Measurements from ENCODE around the gene CPLX3. TPM values are rescaled to one million over a fixed set of nuclear protein-coding genes. Genes with fewer than 3 reads are reported as not detected.

Gene CPLX3
- total and polyA plus RNA-seq, 10 of the 15 experiments (the other 5 are each of a cell fraction or from before 2014, with no cell fraction given) = 0.02 to 0.04 TPM; not detected in 8

DNA sequence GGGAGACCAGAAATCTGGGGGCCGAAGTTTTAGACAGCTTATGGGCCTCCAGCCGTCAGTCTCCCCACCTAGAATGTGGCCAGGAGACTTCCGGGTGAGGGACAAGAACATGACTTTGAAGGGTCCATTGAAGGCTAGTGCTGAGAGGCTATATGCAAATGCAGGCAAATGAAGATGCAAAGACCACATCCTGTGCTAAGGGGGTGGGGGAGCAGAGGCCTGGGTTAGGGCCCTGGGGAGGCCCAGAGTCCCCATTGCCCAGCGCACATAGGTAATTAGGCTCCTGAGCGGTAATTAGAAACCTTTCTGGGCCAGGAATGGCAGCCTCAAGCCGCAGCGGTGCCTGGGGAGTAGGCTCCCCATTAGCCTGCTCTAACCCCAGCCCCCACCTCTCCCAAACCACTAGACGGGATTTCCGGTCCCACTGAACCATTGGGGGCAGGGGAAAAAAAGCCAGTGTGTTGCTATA lies 37.7 kb upstream of the CPLX3 start (continued):
- TF ChIP-seq ASH2L (IDR thresholded peaks at IDR 0.05; ENCODE audit: borderline replicate concordance, low read depth) = no peak; the same call in 1 of the 2 replicates
- no peak for TF ChIP-seq HCFC1 (IDR thresholded peaks at IDR 0.05; ENCODE audit: low read length)
- peak; percentile 79; the same call in 1 of the 2 replicates for TF ChIP-seq NBN (IDR thresholded peaks at IDR 0.05)
- peak; percentile 74 for TF ChIP-seq CBFB (IDR thresholded peaks at IDR 0.05; ENCODE audit: low read depth)
- TF ChIP-seq, protein P1, sequence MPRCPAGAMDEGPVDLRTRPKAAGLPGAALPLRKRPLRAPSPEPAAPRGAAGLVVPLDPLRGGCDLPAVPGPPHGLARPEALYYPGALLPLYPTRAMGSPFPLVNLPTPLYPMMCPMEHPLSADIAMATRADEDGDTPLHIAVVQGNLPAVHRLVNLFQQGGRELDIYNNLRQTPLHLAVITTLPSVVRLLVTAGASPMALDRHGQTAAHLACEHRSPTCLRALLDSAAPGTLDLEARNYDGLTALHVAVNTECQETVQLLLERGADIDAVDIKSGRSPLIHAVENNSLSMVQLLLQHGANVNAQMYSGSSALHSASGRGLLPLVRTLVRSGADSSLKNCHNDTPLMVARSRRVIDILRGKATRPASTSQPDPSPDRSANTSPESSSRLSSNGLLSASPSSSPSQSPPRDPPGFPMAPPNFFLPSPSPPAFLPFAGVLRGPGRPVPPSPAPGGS (IDR thresholded peaks at IDR 0.05; ENCODE audit: borderline replicate concordance, insufficient read depth, low read depth, low read length, poor library complexity, severe bottlenecking) = peak; percentile 25
- peak; percentile 78 for TF ChIP-seq EED (IDR thresholded peaks at IDR 0.05; ENCODE audit: low read depth)
- TF ChIP-seq SMC3 (IDR thresholded peaks at IDR 0.05; ENCODE audit: borderline replicate concordance, low read length) = peak; percentile 18; the same call in 1 of the 2 replicates
- TF ChIP-seq, protein P2, sequence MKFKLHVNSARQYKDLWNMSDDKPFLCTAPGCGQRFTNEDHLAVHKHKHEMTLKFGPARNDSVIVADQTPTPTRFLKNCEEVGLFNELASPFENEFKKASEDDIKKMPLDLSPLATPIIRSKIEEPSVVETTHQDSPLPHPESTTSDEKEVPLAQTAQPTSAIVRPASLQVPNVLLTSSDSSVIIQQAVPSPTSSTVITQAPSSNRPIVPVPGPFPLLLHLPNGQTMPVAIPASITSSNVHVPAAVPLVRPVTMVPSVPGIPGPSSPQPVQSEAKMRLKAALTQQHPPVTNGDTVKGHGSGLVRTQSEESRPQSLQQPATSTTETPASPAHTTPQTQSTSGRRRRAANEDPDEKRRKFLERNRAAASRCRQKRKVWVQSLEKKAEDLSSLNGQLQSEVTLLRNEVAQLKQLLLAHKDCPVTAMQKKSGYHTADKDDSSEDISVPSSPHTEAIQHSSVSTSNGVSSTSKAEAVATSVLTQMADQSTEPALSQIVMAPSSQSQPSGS (IDR thresholded peaks at IDR 0.05; ENCODE audit: low read length) = no peak
- peak; percentile 98 for TF ChIP-seq IKZF1 (conservative IDR thresholded peaks at IDR 0.05)
- peak; percentile 85 for TF ChIP-seq CHD2 (IDR thresholded peaks at IDR 0.05; ENCODE audit: borderline replicate concordance, low read depth, low read length)
- no peak for TF ChIP-seq RAD51 (IDR thresholded peaks at IDR 0.05)
- TF ChIP-seq, protein P3, sequence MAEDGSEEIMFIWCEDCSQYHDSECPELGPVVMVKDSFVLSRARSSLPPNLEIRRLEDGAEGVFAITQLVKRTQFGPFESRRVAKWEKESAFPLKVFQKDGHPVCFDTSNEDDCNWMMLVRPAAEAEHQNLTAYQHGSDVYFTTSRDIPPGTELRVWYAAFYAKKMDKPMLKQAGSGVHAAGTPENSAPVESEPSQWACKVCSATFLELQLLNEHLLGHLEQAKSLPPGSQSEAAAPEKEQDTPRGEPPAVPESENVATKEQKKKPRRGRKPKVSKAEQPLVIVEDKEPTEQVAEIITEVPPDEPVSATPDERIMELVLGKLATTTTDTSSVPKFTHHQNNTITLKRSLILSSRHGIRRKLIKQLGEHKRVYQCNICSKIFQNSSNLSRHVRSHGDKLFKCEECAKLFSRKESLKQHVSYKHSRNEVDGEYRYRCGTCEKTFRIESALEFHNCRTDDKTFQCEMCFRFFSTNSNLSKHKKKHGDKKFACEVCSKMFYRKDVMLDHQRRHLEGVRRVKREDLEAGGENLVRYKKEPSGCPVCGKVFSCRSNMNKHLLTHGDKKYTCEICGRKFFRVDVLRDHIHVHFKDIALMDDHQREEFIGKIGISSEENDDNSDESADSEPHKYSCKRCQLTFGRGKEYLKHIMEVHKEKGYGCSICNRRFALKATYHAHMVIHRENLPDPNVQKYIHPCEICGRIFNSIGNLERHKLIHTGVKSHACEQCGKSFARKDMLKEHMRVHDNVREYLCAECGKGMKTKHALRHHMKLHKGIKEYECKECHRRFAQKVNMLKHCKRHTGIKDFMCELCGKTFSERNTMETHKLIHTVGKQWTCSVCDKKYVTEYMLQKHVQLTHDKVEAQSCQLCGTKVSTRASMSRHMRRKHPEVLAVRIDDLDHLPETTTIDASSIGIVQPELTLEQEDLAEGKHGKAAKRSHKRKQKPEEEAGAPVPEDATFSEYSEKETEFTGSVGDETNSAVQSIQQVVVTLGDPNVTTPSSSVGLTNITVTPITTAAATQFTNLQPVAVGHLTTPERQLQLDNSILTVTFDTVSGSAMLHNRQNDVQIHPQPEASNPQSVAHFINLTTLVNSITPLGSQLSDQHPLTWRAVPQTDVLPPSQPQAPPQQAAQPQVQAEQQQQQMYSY (CRISPR knock-in tag; IDR thresholded peaks at IDR 0.05) = no peak
- TF ChIP-seq TBL1XR1 (IDR thresholded peaks at IDR 0.05; ENCODE audit: low read depth, low read length) = peak; percentile 93
- no peak for TF ChIP-seq SUZ12 (IDR thresholded peaks at IDR 0.05; ENCODE audit: unreplicated experiment)
- TF ChIP-seq SMAD5 (IDR thresholded peaks at IDR 0.05; ENCODE audit: low read depth) = peak; percentile 91
- TF ChIP-seq, protein P4, sequence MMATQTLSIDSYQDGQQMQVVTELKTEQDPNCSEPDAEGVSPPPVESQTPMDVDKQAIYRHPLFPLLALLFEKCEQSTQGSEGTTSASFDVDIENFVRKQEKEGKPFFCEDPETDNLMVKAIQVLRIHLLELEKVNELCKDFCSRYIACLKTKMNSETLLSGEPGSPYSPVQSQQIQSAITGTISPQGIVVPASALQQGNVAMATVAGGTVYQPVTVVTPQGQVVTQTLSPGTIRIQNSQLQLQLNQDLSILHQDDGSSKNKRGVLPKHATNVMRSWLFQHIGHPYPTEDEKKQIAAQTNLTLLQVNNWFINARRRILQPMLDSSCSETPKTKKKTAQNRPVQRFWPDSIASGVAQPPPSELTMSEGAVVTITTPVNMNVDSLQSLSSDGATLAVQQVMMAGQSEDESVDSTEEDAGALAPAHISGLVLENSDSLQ (IDR thresholded peaks at IDR 0.05) = peak; percentile 60; the same call in 1 of the 2 replicates
- TF ChIP-seq, protein P5, sequence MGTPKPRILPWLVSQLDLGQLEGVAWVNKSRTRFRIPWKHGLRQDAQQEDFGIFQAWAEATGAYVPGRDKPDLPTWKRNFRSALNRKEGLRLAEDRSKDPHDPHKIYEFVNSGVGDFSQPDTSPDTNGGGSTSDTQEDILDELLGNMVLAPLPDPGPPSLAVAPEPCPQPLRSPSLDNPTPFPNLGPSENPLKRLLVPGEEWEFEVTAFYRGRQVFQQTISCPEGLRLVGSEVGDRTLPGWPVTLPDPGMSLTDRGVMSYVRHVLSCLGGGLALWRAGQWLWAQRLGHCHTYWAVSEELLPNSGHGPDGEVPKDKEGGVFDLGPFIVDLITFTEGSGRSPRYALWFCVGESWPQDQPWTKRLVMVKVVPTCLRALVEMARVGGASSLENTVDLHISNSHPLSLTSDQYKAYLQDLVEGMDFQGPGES (IDR thresholded peaks at IDR 0.05) = no peak
- peak; percentile 91; the same call in 1 of the 2 replicates for TF ChIP-seq ZBED1 (IDR thresholded peaks at IDR 0.05; ENCODE audit: borderline replicate concordance)
- TF ChIP-seq, protein P6, sequence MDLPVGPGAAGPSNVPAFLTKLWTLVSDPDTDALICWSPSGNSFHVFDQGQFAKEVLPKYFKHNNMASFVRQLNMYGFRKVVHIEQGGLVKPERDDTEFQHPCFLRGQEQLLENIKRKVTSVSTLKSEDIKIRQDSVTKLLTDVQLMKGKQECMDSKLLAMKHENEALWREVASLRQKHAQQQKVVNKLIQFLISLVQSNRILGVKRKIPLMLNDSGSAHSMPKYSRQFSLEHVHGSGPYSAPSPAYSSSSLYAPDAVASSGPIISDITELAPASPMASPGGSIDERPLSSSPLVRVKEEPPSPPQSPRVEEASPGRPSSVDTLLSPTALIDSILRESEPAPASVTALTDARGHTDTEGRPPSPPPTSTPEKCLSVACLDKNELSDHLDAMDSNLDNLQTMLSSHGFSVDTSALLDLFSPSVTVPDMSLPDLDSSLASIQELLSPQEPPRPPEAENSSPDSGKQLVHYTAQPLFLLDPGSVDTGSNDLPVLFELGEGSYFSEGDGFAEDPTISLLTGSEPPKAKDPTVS (IDR thresholded peaks at IDR 0.05; ENCODE audit: low read depth, low read length) = 0 out of 2 replicates have a peak, but pooled peaks have one; percentile 11

Measured in GM12878 (cell line).